Esophagus squamous epithelium (tissue), 5 donors: ENCODE results near the gene DCP1A. TPM values are rescaled to one million over a fixed set of nuclear protein-coding genes. Genes with fewer than 3 reads are reported as not detected.

Source experiments
- DNase-seq: peaks from one replicate; lab custom pipeline; 2025; lab: John Stamatoyannopoulos, UW
- H3K27ac ChIP-seq, 4 donors: fragments of 200-600 bp; sonication (generic); one replicate each; pipeline ENCODE4 v1.5.1; 2016 to 2019; ENCODE audit warnings: mild to moderate bottlenecking in 1 of 4
- H3K27me3 ChIP-seq, 4 donors: fragments of 200-600 bp; sonication (generic); 1 replicate in 3 of 4; 2 replicates in 1 of 4; pipeline versions ENCODE4 v1.5.1 to v1.6.0; 2017 to 2021; ENCODE audit warnings: antibody characterized with exemption in 1 of 4
- H3K36me3 ChIP-seq, 3 donors: fragments of 200-600 bp; sonication (generic); one replicate each; pipeline ENCODE4 v1.5.1; 2016 to 2019
- H3K4me1 ChIP-seq, 3 donors: fragments of 200-600 bp; sonication (generic); one replicate each; pipeline ENCODE4 v1.5.1; 2017 to 2019
- H3K4me3 ChIP-seq, 4 donors: fragments of 200-600 bp; sonication (generic); 1 replicate in 3 of 4; 2 replicates in 1 of 4; pipeline ENCODE4 v1.5.1; 2016 to 2019; ENCODE audit warnings: mild to moderate bottlenecking in 2 of 4, moderate library complexity in 1 of 4
- H3K9me3 ChIP-seq, 3 donors: fragments of 200-600 bp; sonication (generic); one replicate each; pipeline ENCODE4 v1.5.1; 2016 to 2019
- POLR2A ChIP-seq, 4 donors: fragments of 450-650 bp; IDR thresholded peaks; one replicate each; pipeline ENCODE4 v1.6.1; 2017; ENCODE audit warnings: antibody characterized with exemption in 4 of 4, mild to moderate bottlenecking in 4 of 4, moderate library complexity in 3 of 4
- WGBS, 2 donors: methylation state at CpG; one replicate each; pipeline ENCODE4 v1.1.5; 2018; 5-methylcytosine and 5-hydroxymethylcytosine counted together
- intact Hi-C: fragments of 100-400 bp; cut with DNase I; formaldehyde crosslinking; loops from one replicate; pipeline ENCODE4 v1.15.0; 2022
- total RNA-seq, 4 donors: library from RNA; depleted of rRNA; stranded (reverse); fragments of >200 nt; gene quantifications; one replicate each; pipeline ENCODE4 v1.1.0, GENCODE V29; 2016
- TF ChIP-seq, protein P1 (sequence below), 6 experiments: fragments of 450-650 bp in 4 of 6; fragments of 200-600 bp in 2 of 6; sonication (generic) in 2 of 6; IDR thresholded peaks; one replicate each; pipeline ENCODE4 v1.5.1; 2016 to 2019; ENCODE audit warnings: antibody characterized with exemption in 6 of 6, mild to moderate bottlenecking in 4 of 6, moderate library complexity in 4 of 6
- donor health status: DM: yes; HTN: yes; CAD: no.

Gene DCP1A
- total RNA-seq, 4 donors from 2014 or later: 12.7 to 17.4 (median 14.2) TPM

DNA sequence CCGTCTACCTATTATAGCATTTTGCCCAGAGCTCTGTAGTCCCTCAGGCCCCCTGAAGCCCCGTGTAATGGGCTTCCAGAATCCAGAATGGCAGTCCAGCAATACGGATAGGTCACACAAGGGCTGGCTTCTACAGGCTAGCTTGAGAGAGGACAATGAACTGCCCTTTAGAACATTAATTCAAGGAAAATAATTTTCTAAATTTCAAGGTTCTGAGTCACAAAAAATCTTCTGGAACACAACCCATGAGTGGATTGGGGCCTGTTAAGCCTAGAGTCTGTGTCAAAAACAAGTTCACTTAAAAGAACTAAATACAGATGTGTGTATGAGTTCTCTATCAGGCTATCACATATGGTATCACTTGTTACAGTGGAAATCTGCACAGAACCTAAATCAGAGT is 28.8 kb downstream of the DCP1A start:
- intact Hi-C loops: no loop called here
- DNase-seq: no peak
- TF ChIP-seq POLR2A (IDR thresholded peaks at IDR 0.05): no peak
- TF ChIP-seq, protein P1, sequence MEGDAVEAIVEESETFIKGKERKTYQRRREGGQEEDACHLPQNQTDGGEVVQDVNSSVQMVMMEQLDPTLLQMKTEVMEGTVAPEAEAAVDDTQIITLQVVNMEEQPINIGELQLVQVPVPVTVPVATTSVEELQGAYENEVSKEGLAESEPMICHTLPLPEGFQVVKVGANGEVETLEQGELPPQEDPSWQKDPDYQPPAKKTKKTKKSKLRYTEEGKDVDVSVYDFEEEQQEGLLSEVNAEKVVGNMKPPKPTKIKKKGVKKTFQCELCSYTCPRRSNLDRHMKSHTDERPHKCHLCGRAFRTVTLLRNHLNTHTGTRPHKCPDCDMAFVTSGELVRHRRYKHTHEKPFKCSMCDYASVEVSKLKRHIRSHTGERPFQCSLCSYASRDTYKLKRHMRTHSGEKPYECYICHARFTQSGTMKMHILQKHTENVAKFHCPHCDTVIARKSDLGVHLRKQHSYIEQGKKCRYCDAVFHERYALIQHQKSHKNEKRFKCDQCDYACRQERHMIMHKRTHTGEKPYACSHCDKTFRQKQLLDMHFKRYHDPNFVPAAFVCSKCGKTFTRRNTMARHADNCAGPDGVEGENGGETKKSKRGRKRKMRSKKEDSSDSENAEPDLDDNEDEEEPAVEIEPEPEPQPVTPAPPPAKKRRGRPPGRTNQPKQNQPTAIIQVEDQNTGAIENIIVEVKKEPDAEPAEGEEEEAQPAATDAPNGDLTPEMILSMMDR (IDR thresholded peaks at IDR 0.05): no peak
- Histone ChIP-seq H3K4me3 (no peak overlapping the region), H3K27me3 (no peaks in the 10 kb centered on the region), H3K4me1 (peaks cover 0 to 35% (median 2%) of the 10 kb centered on the region in 3 donors), H3K9me3 (no peaks in the 10 kb centered on the region), H3K27ac (peak overlapping the region in 2 of 4 donors; percentile 14 to 60), H3K36me3 (peaks cover 0 to 47% (median 0%) of the 10 kb centered on the region in 3 donors)
- 75 to 81% methylated on average over 3 of the region's 3 CpGs for WGBS, 2 donors

DNA sequence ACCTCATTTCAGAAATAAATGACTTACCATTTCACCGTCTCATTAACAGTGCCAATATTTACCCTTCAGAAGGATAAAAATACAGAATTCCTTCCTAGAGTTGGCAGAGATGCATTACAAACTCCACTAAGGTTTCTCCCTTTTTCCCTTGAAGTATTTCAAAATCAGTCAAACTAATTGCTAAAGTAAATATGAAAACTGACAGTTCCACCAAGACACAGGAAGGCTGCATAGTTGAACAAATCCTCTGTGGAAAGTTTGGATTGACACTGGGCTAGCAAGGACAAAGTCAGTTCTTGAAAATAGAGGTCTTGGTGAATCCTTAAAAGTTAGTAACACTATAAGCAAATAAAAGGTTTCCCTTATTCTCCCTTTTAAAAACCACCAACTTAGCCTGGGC is 34.5 kb downstream of the DCP1A start:
- no peaks in the 10 kb centered on the region for H3K27me3 ChIP-seq
- no peak for TF ChIP-seq POLR2A (IDR thresholded peaks at IDR 0.05)
- TF ChIP-seq, protein P1 (IDR thresholded peaks at IDR 0.05): no peak
- H3K4me1 ChIP-seq: peaks cover 0 to 18% (median 2%) of the 10 kb centered on the region in 3 donors
- intact Hi-C loops: no loop called here
- H3K9me3 ChIP-seq: no peaks in the 10 kb centered on the region
- H3K27ac ChIP-seq: peak overlapping the region in 2 of 4 donors; percentile 7 to 19
- no peak overlapping the region for H3K4me3 ChIP-seq
- 4 to 33% methylated on average over 1 of the region's 1 CpG for WGBS, 2 donors
- H3K36me3 ChIP-seq: peaks cover 0 to 78% (median 21%) of the 10 kb centered on the region in 3 donors
- DNase-seq: no peak

DNA sequence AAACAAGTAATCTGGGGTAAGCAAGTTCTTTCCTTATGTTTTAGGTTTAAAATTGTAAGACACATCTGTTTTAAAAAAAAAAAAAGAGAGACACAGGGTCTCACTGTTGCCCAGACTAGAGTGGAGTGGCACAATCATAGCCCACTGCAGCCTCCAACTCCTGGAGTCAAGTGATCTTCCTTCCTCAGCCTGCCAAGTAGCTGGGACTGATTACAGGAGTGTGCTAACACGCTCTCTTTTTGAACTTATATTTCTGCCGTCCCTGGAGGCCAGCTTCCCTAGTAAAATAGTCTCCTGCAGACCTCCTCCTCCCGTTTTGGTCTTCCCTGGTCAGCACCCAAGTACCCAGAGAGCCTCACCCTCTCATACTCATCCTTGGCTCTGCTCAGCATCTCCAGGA is 35.5 kb downstream of the DCP1A start:
- WGBS, 2 donors: 81 to 91% methylated on average over 3 of the region's 3 CpGs
- H3K27me3 ChIP-seq: no peaks in the 10 kb centered on the region
- no peak overlapping the region for H3K4me3 ChIP-seq
- intact Hi-C loops: no loop called here
- DNase-seq: no peak
- no peak overlapping the region for H3K27ac ChIP-seq
- H3K36me3 ChIP-seq: peaks cover 0 to 77% (median 21%) of the 10 kb centered on the region in 3 donors
- TF ChIP-seq POLR2A (IDR thresholded peaks at IDR 0.05): no peak
- TF ChIP-seq, protein P1 (IDR thresholded peaks at IDR 0.05): no peak
- peaks cover 0 to 8% (median 2%) of the 10 kb centered on the region in 3 donors for H3K4me1 ChIP-seq
- H3K9me3 ChIP-seq: no peaks in the 10 kb centered on the region

DNA sequence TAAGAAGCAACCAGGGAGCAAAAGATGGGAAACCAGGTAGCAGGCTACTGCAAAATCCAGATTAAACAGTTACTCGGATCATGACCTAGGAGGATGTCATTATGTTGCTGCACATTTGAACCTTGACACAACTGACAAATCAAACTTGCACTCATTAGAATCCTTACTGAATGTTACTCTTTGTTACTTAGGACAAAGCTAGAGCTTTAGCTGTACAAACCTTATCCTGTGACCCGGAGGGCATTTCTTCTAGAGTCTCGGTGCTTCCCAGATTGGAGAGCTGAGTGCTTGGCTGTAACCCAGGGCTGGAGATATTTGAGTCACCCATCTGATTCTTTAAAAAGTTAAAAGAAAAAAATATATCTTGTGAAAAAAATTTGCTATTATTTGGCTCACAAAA is 43.4 kb downstream of the DCP1A start:
- peaks cover 0 to 25% (median 2%) of the 10 kb centered on the region in 3 donors for H3K4me1 ChIP-seq
- peaks cover 0 to 85% (median 17%) of the 10 kb centered on the region in 3 donors for H3K36me3 ChIP-seq
- no peaks in the 10 kb centered on the region for H3K9me3 ChIP-seq
- DNase-seq: no peak
- H3K27me3 ChIP-seq: no peaks in the 10 kb centered on the region
- WGBS, 2 donors: 15 to 44% methylated on average over 3 of the region's 3 CpGs
- TF ChIP-seq, protein P1 (IDR thresholded peaks at IDR 0.05): no peak
- intact Hi-C loops: loop anchor here (10.0 kb wide), 1 partner anchor 401 kb away; no protein-coding TSS in a partner anchor
- H3K27ac ChIP-seq: peak overlapping the region in 1 of 4 donors; percentile 4
- no peak overlapping the region for H3K4me3 ChIP-seq

DNA sequence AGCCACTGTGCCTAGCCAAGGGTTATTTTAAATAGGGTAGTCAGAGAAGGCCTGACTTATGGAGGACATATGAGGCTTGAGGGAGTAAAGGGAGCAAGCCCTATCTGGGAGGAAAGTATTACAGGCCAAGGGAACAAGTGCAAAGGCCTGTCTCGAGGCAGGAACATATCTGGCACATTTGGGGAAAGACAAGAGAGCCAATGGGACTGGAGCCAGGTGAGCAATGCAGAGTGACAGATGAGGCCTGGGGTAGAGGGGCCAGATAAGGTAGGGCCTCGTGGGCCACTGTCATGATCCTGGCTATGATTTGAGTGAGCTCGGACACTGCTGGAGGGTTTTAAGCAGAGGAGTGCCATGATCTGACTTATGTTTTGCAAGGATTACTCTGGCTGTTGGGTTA is 43.8 kb downstream of the DCP1A start:
- peak overlapping the region in 1 of 4 donors; percentile 5 for H3K27ac ChIP-seq
- H3K9me3 ChIP-seq: no peaks in the 10 kb centered on the region
- H3K36me3 ChIP-seq: peaks cover 0 to 85% (median 14%) of the 10 kb centered on the region in 3 donors
- WGBS, 2 donors: 43 to 46% methylated on average over 3 of the region's 3 CpGs
- no peaks in the 10 kb centered on the region for H3K27me3 ChIP-seq
- intact Hi-C loops: loop anchor here (10.0 kb wide), 1 partner anchor 401 kb away; no protein-coding TSS in a partner anchor
- peaks cover 0 to 25% (median 2%) of the 10 kb centered on the region in 3 donors for H3K4me1 ChIP-seq
- TF ChIP-seq, protein P1 (IDR thresholded peaks at IDR 0.05): no peak
- no peak for TF ChIP-seq POLR2A (IDR thresholded peaks at IDR 0.05)
- no peak for DNase-seq
- no peak overlapping the region for H3K4me3 ChIP-seq
